Measurements from ENCODE around the gene TMEM167A. TPM values are rescaled to one million over a fixed set of nuclear protein-coding genes. Genes with fewer than 3 reads are reported as not detected.

TMEM167A gene
- polyA plus RNA-seq, 1 experiment = 149 TPM

DNA sequence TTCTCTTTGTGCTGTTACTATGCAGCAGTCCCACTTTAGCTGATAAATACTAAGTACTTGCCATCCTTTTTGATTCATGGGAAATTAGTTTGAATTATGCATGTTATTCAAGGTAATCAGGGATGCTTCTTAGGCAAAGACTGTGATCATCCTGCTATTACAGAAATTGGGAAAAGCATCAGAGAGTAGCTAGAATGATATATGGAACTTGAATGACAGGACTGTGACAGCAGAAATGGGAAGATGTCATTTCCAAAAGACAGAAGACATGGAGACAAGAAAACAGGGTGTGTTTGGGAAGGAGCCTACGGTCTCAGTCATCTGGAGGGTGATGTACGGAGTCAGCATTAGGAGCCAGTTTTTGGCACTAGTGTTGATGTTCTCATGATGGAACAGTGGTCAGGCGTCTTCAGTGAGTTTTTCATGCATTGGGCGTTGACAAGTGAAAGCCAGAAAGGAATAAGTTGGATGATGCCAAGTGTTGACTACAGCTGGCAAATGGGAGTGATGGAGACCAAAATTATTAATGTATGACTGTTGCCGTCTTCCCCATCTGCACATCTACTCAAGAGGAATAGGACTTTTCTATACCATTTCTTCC, 70.4 kb downstream of the TMEM167A start:
- no peak for DNase-seq (ENCODE audit: low read depth, low spot score)
- Histone ChIP-seq H3K27me3 (ENCODE audit: control insufficient read depth, insufficient read depth, low read length) (no peaks in the 10 kb centered on the region), H3K4me3 (ENCODE audit: low read depth, low read length) (no peak overlapping the region), H3K27ac (ENCODE audit: low read depth, low read length) (no peak overlapping the region), H3K9me3 (ENCODE audit: control insufficient read depth, insufficient read depth, low read length) (no peaks in the 10 kb centered on the region)
- ChIA-PET POLR2A (no interaction called here), CTCF (no interaction called here)
- TF ChIP-seq, protein P1, sequence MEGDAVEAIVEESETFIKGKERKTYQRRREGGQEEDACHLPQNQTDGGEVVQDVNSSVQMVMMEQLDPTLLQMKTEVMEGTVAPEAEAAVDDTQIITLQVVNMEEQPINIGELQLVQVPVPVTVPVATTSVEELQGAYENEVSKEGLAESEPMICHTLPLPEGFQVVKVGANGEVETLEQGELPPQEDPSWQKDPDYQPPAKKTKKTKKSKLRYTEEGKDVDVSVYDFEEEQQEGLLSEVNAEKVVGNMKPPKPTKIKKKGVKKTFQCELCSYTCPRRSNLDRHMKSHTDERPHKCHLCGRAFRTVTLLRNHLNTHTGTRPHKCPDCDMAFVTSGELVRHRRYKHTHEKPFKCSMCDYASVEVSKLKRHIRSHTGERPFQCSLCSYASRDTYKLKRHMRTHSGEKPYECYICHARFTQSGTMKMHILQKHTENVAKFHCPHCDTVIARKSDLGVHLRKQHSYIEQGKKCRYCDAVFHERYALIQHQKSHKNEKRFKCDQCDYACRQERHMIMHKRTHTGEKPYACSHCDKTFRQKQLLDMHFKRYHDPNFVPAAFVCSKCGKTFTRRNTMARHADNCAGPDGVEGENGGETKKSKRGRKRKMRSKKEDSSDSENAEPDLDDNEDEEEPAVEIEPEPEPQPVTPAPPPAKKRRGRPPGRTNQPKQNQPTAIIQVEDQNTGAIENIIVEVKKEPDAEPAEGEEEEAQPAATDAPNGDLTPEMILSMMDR (IDR thresholded peaks at IDR 0.05; ENCODE audit: low read depth, low read length) = no peak

DNA sequence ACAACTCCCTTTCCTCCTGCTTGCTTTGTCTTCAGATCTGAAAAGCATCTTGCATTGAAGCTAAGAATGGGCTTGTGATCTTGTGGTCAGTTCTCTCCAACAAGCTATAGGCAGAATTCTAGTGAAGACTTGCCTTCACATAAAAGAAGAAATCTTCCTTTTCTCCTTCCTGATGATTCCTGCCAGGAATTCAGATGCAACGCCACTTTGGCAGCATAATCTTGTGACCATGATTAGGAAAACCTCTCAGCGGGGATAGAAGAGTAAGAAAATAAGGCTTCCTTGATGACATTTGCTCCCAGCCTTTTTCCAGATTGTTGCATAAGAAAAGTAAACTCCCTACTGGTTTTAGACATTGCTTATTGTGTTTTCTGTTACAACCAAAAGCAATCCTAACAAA, 73.4 kb downstream of the TMEM167A start:
- H3K27ac ChIP-seq (ENCODE audit: low read depth, low read length) = no peak overlapping the region
- no peak for DNase-seq (ENCODE audit: low read depth, low spot score)
- ChIA-PET POLR2A (no interaction called here), CTCF (no interaction called here)
- no peaks in the 10 kb centered on the region for H3K27me3 ChIP-seq (ENCODE audit: control insufficient read depth, insufficient read depth, low read length)
- H3K4me3 ChIP-seq (ENCODE audit: low read depth, low read length) = no peak overlapping the region
- no peaks in the 10 kb centered on the region for H3K9me3 ChIP-seq (ENCODE audit: control insufficient read depth, insufficient read depth, low read length)
- TF ChIP-seq, protein P1 (IDR thresholded peaks at IDR 0.05; ENCODE audit: low read depth, low read length) = no peak

Small RNA genes lying within 50 kb of the gene (small RNA-seq; reads per million reads assigned to genes)
- gene SCARNA18 (ENCODE audit: insufficient read length, low read depth) = 267 reads per million, percentile 92 among the genes with 10 or more reads in this experiment

Other genes with a start within 250 kb of the TMEM167A start
- 2.8 and 4.2 TPM in 2 replicates for gene XRCC4, start 153 bp upstream of the TMEM167A start, polyA plus RNA-seq (2011; rRNA removed)

Measured in AG04450 (cell line).